Activated T-cell treated with anti-CD3 and anti-CD28 coated beads for 24 hours (primary cell): Measurements from ENCODE around the gene KLHL11.
"Not testable (repeated sequence)": the region's sequence is repeated elsewhere in the genome, so short reads cannot be mapped to it uniquely, and the experiment has no call there.

ENCODE experiments used
- DNase-seq: peaks from one replicate; pipeline ENCODE4 v3.0.0-alpha.2; 2020; ENCODE audit warnings: low read depth

KLHL11 gene

GRCh38 chr17:41888332-41888965 lies 23.2 kb upstream of the KLHL11 start:
- DNase-seq, result no peak

GRCh38 chr17:41885733-41886132 lies 20.5 kb upstream of the KLHL11 start:
- no peak for DNase-seq

- DNase-seq, result no peak
Measured at GRCh38 chr17:41882756-41883155, 17.5 kb upstream of the KLHL11 start.

GRCh38 chr17:41880130-41880529 lies 14.9 kb upstream of the KLHL11 start:
- DNase-seq, result no peak

- not testable (repeated sequence) for DNase-seq
Measured at GRCh38 chr17:41874293-41874670, 9.1 kb upstream of the KLHL11 start.

GRCh38 chr17:41873559-41874292 lies 8.5 kb upstream of the KLHL11 start:
- DNase-seq, result no peak

- DNase-seq, result no peak
Measured at GRCh38 chr17:41871789-41872188, 6.6 kb upstream of the KLHL11 start.

- DNase-seq, result no peak
Measured at GRCh38 chr17:41870627-41871026, 5.4 kb upstream of the KLHL11 start.

- no peak for DNase-seq
Measured at GRCh38 chr17:41870097-41870496, 4.9 kb upstream of the KLHL11 start.

GRCh38 chr17:41869426-41869825 lies 4.2 kb upstream of the KLHL11 start:
- DNase-seq, result no peak

- DNase-seq, result no peak
Measured at GRCh38 chr17:41868568-41868967, 3.3 kb upstream of the KLHL11 start.

GRCh38 chr17:41865596-41865893 lies 322 bp upstream of the KLHL11 start:
- no peak for DNase-seq

GRCh38 chr17:41864498-41864835 lies 756 bp downstream of the KLHL11 start:
- DNase-seq, result no peak

GRCh38 chr17:41863074-41863848 lies 2.0 kb downstream of the KLHL11 start:
- DNase-seq, result no peak

GRCh38 chr17:41860254-41860931 lies 4.8 kb downstream of the KLHL11 start:
- no peak for DNase-seq

GRCh38 chr17:41851382-41851781 lies 13.8 kb downstream of the KLHL11 start:
- not testable (repeated sequence) for DNase-seq

GRCh38 chr17:41849251-41849990 lies 15.8 kb downstream of the KLHL11 start:
- DNase-seq, result no peak

GRCh38 chr17:41848788-41849187 lies 16.4 kb downstream of the KLHL11 start:
- DNase-seq, result no peak

GRCh38 chr17:41844971-41845370 lies 20.3 kb downstream of the KLHL11 start:
- DNase-seq, result no peak

- not testable (repeated sequence) for DNase-seq
Measured at GRCh38 chr17:41840781-41841180, 24.4 kb downstream of the KLHL11 start.

GRCh38 chr17:41839448-41839847 lies 25.8 kb downstream of the KLHL11 start:
- DNase-seq, result not testable (repeated sequence)
